ENCODE results near the gene PPP1R37. TPM values are rescaled to one million over a fixed set of nuclear protein-coding genes. Genes with fewer than 3 reads are reported as not detected.
A peak's percentile ranks its signal among the peaks of the same experiment; 100 is the strongest.

Gene PPP1R37
- total and polyA plus RNA-seq, 4 donors, result 19.2 to 39.7 (median 25.9) TPM

DNA sequence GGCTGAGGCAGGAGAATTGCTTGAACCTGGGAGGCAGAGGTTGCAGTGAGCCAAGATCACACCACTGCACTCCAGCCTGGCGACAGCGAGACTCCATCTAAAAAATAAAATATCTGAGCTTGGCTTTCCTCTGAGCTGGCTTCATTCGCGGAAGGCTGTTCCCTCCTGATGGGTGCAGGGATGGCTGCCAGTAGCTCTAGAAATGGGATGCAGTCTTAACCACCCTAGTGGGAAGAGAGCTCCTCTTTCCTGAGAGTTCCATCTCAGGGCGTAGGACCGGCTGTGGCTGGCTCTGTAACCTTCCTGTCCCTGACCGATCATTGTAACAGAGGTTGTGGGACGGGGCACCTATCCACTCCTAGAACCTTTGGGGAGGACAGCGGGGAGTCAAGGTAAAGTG lies 32.4 kb downstream of the PPP1R37 start:
- H3K4me1 ChIP-seq (ENCODE audit: control insufficient read depth in 5 of 5, insufficient read depth in 5 of 5, low read length in 5 of 5), result peaks cover 0 to 7% (median 0%) of the 10 kb centered on the region in 5 donors
- ATAC-seq (ENCODE audit: insufficient read depth, low FRiP score) (no peak), DNase-seq (no peak)
- no peak overlapping the region for H3K4me3 ChIP-seq
- WGBS, 2 donors, result 95 to 98% methylated on average over 9 of the region's 9 CpGs
- no peak overlapping the region for H3K27ac ChIP-seq (ENCODE audit: low read depth in 1 of 2, low read length in 1 of 2)
- H3K9me3 ChIP-seq (ENCODE audit: control insufficient read depth in 4 of 4, insufficient read depth in 3 of 4, low read length in 3 of 4), result no peaks in the 10 kb centered on the region
- H3K36me3 ChIP-seq (ENCODE audit: control insufficient read depth in 4 of 4, insufficient read depth in 4 of 4, low read length in 4 of 4), result no peaks in the 10 kb centered on the region
- no peak overlapping the region for H3K9ac ChIP-seq (ENCODE audit: insufficient read depth in 1 of 2, low read length in 2 of 2)
- TF ChIP-seq, protein P1, sequence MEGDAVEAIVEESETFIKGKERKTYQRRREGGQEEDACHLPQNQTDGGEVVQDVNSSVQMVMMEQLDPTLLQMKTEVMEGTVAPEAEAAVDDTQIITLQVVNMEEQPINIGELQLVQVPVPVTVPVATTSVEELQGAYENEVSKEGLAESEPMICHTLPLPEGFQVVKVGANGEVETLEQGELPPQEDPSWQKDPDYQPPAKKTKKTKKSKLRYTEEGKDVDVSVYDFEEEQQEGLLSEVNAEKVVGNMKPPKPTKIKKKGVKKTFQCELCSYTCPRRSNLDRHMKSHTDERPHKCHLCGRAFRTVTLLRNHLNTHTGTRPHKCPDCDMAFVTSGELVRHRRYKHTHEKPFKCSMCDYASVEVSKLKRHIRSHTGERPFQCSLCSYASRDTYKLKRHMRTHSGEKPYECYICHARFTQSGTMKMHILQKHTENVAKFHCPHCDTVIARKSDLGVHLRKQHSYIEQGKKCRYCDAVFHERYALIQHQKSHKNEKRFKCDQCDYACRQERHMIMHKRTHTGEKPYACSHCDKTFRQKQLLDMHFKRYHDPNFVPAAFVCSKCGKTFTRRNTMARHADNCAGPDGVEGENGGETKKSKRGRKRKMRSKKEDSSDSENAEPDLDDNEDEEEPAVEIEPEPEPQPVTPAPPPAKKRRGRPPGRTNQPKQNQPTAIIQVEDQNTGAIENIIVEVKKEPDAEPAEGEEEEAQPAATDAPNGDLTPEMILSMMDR (IDR thresholded peaks at IDR 0.05; ENCODE audit: control extremely low read depth, extremely low read depth), result no peak
- H3K27me3 ChIP-seq (ENCODE audit: control insufficient read depth in 3 of 3, insufficient read depth in 3 of 3, low read length in 2 of 3), result no peaks in the 10 kb centered on the region

DNA sequence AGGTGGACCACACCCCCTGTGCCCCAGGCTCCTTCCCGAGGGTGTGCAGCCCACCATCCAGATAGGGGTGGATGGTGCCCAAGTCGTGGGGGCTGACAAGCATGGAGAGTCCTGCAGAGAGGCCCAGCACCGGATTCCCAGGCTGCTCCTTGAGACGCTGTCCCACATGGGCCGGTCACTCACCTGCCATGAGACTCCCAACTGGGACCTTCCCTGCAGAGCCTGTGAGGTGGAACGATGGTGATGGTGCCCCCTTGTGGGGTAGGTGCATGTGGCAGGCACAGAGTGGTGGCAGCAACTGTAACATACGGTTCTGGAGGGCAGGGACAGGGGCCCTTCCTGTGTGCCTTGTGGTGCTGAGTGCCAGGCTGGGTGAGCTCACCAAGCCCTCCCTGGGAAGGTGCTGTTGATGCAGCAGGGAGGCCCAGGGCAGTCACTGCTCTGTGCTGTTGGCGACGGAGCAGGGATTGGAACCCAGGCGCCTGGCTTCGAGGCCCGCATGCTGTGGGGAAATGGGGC lies 33.1 kb downstream of the PPP1R37 start:
- H3K36me3 ChIP-seq (ENCODE audit: control insufficient read depth in 4 of 4, insufficient read depth in 4 of 4, low read length in 4 of 4), result no peaks in the 10 kb centered on the region
- no peak overlapping the region for H3K9ac ChIP-seq (ENCODE audit: insufficient read depth in 1 of 2, low read length in 2 of 2)
- DNase-seq (peak in 2 of 3 donors; percentile 32 to 43), ATAC-seq (ENCODE audit: insufficient read depth, low FRiP score) (peak; percentile 77)
- whole genome bisulfite sequencing, 2 donors, result 56 to 63% methylated on average over 12 of the region's 12 CpGs
- TF ChIP-seq, protein P1 (IDR thresholded peaks at IDR 0.05; ENCODE audit: control extremely low read depth, extremely low read depth), result peak; percentile 56
- H3K27me3 ChIP-seq (ENCODE audit: control insufficient read depth in 3 of 3, insufficient read depth in 3 of 3, low read length in 2 of 3), result no peaks in the 10 kb centered on the region
- no peak overlapping the region for H3K4me3 ChIP-seq
- peaks cover 0 to 5% (median 0%) of the 10 kb centered on the region in 5 donors for H3K4me1 ChIP-seq (ENCODE audit: control insufficient read depth in 5 of 5, insufficient read depth in 5 of 5, low read length in 5 of 5)
- no peak overlapping the region for H3K27ac ChIP-seq (ENCODE audit: low read depth in 1 of 2, low read length in 1 of 2)
- H3K9me3 ChIP-seq (ENCODE audit: control insufficient read depth in 4 of 4, insufficient read depth in 3 of 4, low read length in 3 of 4), result no peaks in the 10 kb centered on the region

DNA sequence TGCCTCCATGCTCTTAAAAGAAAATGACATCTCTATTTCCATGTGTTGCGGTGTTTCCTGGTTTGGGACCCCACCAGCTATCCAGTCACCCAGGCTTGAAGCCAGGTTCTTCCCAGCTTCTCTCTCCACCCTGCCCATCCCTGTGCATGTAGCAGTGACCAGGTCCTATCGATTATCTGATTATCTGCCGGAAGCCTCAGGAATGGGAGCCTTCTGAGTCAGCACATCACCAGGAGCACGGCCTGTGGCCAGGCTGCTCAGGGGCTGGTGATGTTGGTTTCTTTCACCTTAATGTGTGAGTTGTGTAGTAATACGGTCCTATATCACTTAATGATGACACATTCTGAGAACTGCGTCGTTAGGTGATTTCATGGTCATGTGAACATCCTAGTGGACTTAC lies 33.7 kb downstream of the PPP1R37 start:
- Histone ChIP-seq H3K27me3 (ENCODE audit: control insufficient read depth in 3 of 3, insufficient read depth in 3 of 3, low read length in 2 of 3) (no peaks in the 10 kb centered on the region), H3K9ac (ENCODE audit: insufficient read depth in 1 of 2, low read length in 2 of 2) (no peak overlapping the region), H3K4me1 (ENCODE audit: control insufficient read depth in 5 of 5, insufficient read depth in 5 of 5, low read length in 5 of 5) (peaks cover 0 to 4% (median 0%) of the 10 kb centered on the region in 5 donors), H3K36me3 (ENCODE audit: control insufficient read depth in 4 of 4, insufficient read depth in 4 of 4, low read length in 4 of 4) (no peaks in the 10 kb centered on the region), H3K27ac (ENCODE audit: low read depth in 1 of 2, low read length in 1 of 2) (no peak overlapping the region), H3K4me3 (no peak overlapping the region), H3K9me3 (ENCODE audit: control insufficient read depth in 4 of 4, insufficient read depth in 3 of 4, low read length in 3 of 4) (no peaks in the 10 kb centered on the region)
- DNase-seq, result no peak
- WGBS, 2 donors, result 93 to 96% methylated on average over 7 of the region's 7 CpGs
- ATAC-seq (ENCODE audit: insufficient read depth, low FRiP score), result no peak
- TF ChIP-seq, protein P1 (IDR thresholded peaks at IDR 0.05; ENCODE audit: control extremely low read depth, extremely low read depth), result no peak

DNA sequence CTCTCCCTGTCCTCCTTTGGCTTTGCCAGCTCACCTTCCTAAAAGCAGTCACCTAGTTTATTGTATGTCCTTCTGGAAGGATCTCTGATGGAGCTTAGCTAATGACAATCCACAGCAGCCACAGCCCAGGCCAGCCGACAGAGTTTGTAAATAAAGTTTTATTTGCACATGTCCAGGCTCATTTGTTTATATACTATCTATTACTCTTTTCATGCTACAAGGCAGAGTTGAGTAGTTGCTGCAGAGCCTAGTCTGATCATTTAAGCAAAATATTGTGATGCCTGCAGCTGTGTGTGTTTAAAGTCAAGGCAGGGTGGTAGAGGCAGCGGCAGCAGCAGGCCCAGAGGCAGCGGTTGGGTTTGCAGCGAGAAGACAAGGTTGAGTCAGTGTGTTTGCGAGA lies 35.2 kb downstream of the PPP1R37 start:
- ATAC-seq (ENCODE audit: insufficient read depth, low FRiP score) (no peak), DNase-seq (no peak)
- Histone ChIP-seq H3K9ac (ENCODE audit: insufficient read depth in 1 of 2, low read length in 2 of 2) (no peak overlapping the region), H3K27ac (ENCODE audit: low read depth in 1 of 2, low read length in 1 of 2) (no peak overlapping the region), H3K4me1 (ENCODE audit: control insufficient read depth in 5 of 5, insufficient read depth in 5 of 5, low read length in 5 of 5) (peaks cover 0 to 4% (median 0%) of the 10 kb centered on the region in 5 donors), H3K27me3 (ENCODE audit: control insufficient read depth in 3 of 3, insufficient read depth in 3 of 3, low read length in 2 of 3) (no peaks in the 10 kb centered on the region), H3K4me3 (no peak overlapping the region), H3K9me3 (ENCODE audit: control insufficient read depth in 4 of 4, insufficient read depth in 3 of 4, low read length in 3 of 4) (no peaks in the 10 kb centered on the region), H3K36me3 (ENCODE audit: control insufficient read depth in 4 of 4, insufficient read depth in 4 of 4, low read length in 4 of 4) (no peaks in the 10 kb centered on the region)
- WGBS, 2 donors, result 93% methylated on average over 5 of the region's 5 CpGs
- TF ChIP-seq, protein P1 (IDR thresholded peaks at IDR 0.05; ENCODE audit: control extremely low read depth, extremely low read depth), result no peak
